Measurements from ENCODE around the gene BTG1. TPM values are rescaled to one million over a fixed set of nuclear protein-coding genes. Genes with fewer than 3 reads are reported as not detected.

BTG1 gene, protein sequence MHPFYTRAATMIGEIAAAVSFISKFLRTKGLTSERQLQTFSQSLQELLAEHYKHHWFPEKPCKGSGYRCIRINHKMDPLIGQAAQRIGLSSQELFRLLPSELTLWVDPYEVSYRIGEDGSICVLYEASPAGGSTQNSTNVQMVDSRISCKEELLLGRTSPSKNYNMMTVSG
- 71.1 TPM for polyA plus RNA-seq (2013)

DNA sequence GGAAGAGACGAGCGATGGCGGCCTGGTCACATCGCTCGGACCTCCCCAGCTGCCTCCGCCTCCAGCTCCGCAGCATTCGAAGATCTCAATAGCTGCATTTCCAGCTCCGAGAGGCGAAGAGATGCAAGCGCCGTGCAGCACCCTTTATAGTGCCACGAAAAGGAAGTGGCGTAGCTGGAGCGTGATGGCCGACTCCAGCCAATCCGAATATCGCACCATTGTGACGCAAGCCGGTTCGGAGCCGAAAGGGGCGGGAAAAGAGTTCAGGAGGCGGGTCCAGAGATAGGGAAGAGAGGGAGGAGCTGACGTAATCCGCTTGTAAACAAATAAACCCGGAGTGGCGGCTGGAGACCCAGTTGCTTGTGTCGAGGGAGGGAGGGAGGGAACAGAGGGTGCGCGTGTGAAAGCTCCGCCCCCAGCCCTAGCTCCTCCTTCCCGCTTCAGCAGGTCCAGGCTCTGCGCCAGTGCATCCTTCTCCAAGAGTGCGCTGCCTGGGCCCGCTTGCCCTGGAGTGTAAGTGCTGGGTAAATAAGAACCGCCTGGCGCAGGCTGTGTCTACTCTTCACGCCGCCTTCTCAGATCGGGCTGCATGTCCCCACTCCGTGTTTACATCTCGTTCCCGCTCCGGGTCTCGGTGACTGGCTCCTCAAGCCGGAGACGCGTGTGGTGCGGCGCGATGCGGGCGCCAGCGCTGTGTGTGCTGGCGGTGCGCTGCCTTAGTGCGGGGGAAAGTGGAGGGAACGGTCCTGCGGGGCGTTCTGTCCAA lies at the start of gene BTG1:
Gene BTG1 (minus strand): TSS at position 116 of the 766 bp plus-strand sequence. CDS start 311 bp downstream, outside the sequence.
- H3K36me3 ChIP-seq (ENCODE audit: control insufficient read depth in 4 of 4, insufficient read depth in 4 of 4, low read length in 3 of 4) = peaks cover 0 to 18% (median 4%) of the 10 kb centered on the region in 4 experiments
- under 1% methylated on average over 48 of the region's 61 CpGs for WGBS (ENCODE audit: insufficient coverage)
- ChIA-PET CTCF (interaction anchor here (0.6 to 1.9 kb wide), 8 partner anchors 9 to 425 kb away, joined by 3 to 6 read pairs (median 3); no protein-coding TSS in a partner anchor), POLR2A (interaction anchor here (1.0 to 2.0 kb wide), 6 partner anchors 12 to 765 kb away, joined by 3 to 10 read pairs (median 4); no protein-coding TSS in a partner anchor)
- no peaks in the 10 kb centered on the region for H3K27me3 ChIP-seq (replicated peaks in 2 of 5; ENCODE audit: control insufficient read depth in 4 of 5, insufficient read depth in 5 of 5, low read length in 4 of 5)
- H3K4me1 ChIP-seq (ENCODE audit: control extremely low read depth in 1 of 4, control insufficient read depth in 4 of 4, insufficient read depth in 4 of 4, low read length in 3 of 4) = peaks cover 29 to 50% (median 39%) of the 10 kb centered on the region in 4 experiments
- peak within 1 kb of the TSS; percentile 74 to 91 for H3K27ac ChIP-seq (ENCODE audit: insufficient read depth in 1 of 2, low read depth in 1 of 2, low read length in 2 of 2, poor library complexity in 1 of 2, severe bottlenecking in 2 of 2)
- peak within 1 kb of the TSS; percentile 78 to 97 (median 96) for H3K4me3 ChIP-seq (ENCODE audit: control insufficient read depth in 1 of 7, extremely low read depth in 1 of 7, insufficient read depth in 4 of 7, low read depth in 2 of 7, low read length in 6 of 7)
- no peaks in the 10 kb centered on the region for H3K9me3 ChIP-seq (ENCODE audit: control extremely low read depth in 1 of 5, control insufficient read depth in 4 of 5, insufficient read depth in 2 of 5, low read depth in 1 of 5, low read length in 4 of 5)
- DNase-seq = peak; percentile 99 to 100 (median 100)

DNA sequence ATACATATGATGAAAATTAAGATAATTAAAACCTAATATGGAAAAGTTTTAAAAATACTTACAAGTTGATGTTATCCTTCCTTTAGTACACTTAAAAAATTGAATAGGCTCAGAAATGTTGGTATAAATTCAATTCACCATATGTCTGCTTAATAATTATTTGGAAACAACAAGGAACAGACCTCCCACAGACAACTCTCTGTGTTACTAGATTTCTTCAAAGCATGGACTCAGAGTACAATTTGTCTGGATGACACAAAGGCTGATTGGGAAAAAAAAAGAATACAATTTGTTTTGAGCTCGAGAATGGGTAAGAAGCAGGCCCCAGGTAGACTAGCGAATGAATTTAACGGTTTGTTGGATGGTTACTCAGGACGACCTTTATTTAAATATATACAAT lies 48.9 kb upstream of the BTG1 start:
- ChIA-PET POLR2A (no interaction called here), CTCF (no interaction called here)
- Histone ChIP-seq H3K27me3 (replicated peaks in 2 of 5; ENCODE audit: control insufficient read depth in 4 of 5, insufficient read depth in 5 of 5, low read length in 4 of 5) (no peaks in the 10 kb centered on the region), H3K36me3 (ENCODE audit: control insufficient read depth in 4 of 4, insufficient read depth in 4 of 4, low read length in 3 of 4) (no peaks in the 10 kb centered on the region), H3K9me3 (ENCODE audit: control extremely low read depth in 1 of 5, control insufficient read depth in 4 of 5, insufficient read depth in 2 of 5, low read depth in 1 of 5, low read length in 4 of 5) (peaks cover 0 to 6% (median 4%) of the 10 kb centered on the region in 5 experiments), H3K4me3 (ENCODE audit: control insufficient read depth in 1 of 7, extremely low read depth in 1 of 7, insufficient read depth in 4 of 7, low read depth in 2 of 7, low read length in 6 of 7) (no peak overlapping the region), H3K27ac (ENCODE audit: insufficient read depth in 1 of 2, low read depth in 1 of 2, low read length in 2 of 2, poor library complexity in 1 of 2, severe bottlenecking in 2 of 2) (no peak overlapping the region), H3K4me1 (ENCODE audit: control extremely low read depth in 1 of 4, control insufficient read depth in 4 of 4, insufficient read depth in 4 of 4, low read length in 3 of 4) (no peaks in the 10 kb centered on the region)
- no peak for DNase-seq
- whole genome bisulfite sequencing (ENCODE audit: insufficient coverage) = 97% methylated on average over 4 of the region's 4 CpGs

DNA sequence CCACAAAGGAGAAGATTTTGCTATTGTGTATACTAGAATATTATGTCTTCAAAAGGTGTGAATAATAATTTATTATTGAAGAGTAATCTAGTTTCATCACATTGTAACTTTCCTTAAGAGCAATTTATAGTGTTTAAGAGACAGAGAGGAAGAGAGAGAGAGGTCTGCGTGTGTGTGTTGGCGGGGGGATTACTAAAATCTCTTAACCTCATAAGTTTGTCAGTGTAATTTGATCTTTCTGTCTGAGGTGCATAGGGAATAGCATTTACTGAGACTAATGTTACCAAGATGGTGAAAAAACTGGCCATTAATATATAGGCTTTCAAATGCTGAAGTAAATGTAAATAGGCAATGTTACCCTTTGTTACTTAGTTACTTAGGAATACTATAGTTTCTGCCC lies 48.2 kb upstream of the BTG1 start:
- CTCF ChIA-PET = no interaction called here
- 83% methylated on average over 1 of the region's 2 CpGs for WGBS (ENCODE audit: insufficient coverage)

DNA sequence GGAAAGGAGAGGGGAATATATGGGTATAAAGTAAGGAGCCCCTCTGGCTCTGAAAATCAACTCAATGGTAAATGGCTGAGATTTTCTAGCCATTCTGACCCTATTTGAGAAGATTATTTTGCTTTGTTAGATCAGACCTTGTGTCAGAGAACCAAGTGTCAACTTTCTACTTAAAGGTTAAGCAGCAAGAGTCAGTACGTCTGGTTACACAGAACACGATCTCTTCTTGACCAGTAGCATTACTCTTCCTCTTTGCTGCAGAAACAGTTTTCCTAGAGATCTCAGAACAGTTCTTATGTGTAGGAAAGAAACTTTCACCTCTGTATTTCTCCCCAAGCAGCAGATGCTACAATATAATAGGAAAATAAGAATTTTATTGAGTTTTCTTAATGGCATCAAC lies 47.4 kb upstream of the BTG1 start:
- WGBS (ENCODE audit: insufficient coverage) = 100% methylated on average over 2 of the region's 2 CpGs

More for the DNA sequence above, 48.2 kb upstream of the BTG1 start:
- POLR2A ChIA-PET = no interaction called here
- H3K9me3 ChIP-seq (ENCODE audit: control extremely low read depth in 1 of 5, control insufficient read depth in 4 of 5, insufficient read depth in 2 of 5, low read depth in 1 of 5, low read length in 4 of 5) = peaks cover 0 to 6% (median 4%) of the 10 kb centered on the region in 5 experiments
- H3K27ac ChIP-seq (ENCODE audit: insufficient read depth in 1 of 2, low read depth in 1 of 2, low read length in 2 of 2, poor library complexity in 1 of 2, severe bottlenecking in 2 of 2) = no peak overlapping the region
- no peak for DNase-seq
- H3K4me1 ChIP-seq (ENCODE audit: control extremely low read depth in 1 of 4, control insufficient read depth in 4 of 4, insufficient read depth in 4 of 4, low read length in 3 of 4) = no peaks in the 10 kb centered on the region
- H3K36me3 ChIP-seq (ENCODE audit: control insufficient read depth in 4 of 4, insufficient read depth in 4 of 4, low read length in 3 of 4) = no peaks in the 10 kb centered on the region
- H3K4me3 ChIP-seq (ENCODE audit: control insufficient read depth in 1 of 7, extremely low read depth in 1 of 7, insufficient read depth in 4 of 7, low read depth in 2 of 7, low read length in 6 of 7) = no peak overlapping the region
- no peaks in the 10 kb centered on the region for H3K27me3 ChIP-seq (replicated peaks in 2 of 5; ENCODE audit: control insufficient read depth in 4 of 5, insufficient read depth in 5 of 5, low read length in 4 of 5)

DNA sequence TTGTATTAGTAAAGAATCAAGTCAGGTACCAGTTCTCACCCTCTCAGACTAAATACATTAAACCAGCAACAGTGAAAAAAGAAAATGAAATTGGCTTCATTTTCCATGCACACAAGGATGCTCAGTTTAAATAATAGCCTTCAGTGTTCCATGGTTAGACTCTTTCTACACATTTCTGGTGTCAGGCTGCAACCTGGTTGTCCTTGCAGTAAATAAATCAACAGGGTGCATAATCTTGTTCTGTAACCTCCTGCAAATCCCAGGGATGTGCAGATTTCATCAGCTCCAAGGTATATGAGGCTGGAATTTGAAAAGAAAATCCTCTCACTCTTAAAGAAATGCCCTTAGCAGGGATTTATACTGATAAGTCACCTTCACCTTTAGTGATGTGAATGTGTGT lies 46.7 kb upstream of the BTG1 start:
- H3K9me3 ChIP-seq (ENCODE audit: control extremely low read depth in 1 of 5, control insufficient read depth in 4 of 5, insufficient read depth in 2 of 5, low read depth in 1 of 5, low read length in 4 of 5) = peaks cover 0 to 6% (median 4%) of the 10 kb centered on the region in 5 experiments

More for the DNA sequence above, 47.4 kb upstream of the BTG1 start:
- H3K27ac ChIP-seq (ENCODE audit: insufficient read depth in 1 of 2, low read depth in 1 of 2, low read length in 2 of 2, poor library complexity in 1 of 2, severe bottlenecking in 2 of 2) = no peak overlapping the region
- H3K4me3 ChIP-seq (ENCODE audit: control insufficient read depth in 1 of 7, extremely low read depth in 1 of 7, insufficient read depth in 4 of 7, low read depth in 2 of 7, low read length in 6 of 7) = no peak overlapping the region
- H3K27me3 ChIP-seq (replicated peaks in 2 of 5; ENCODE audit: control insufficient read depth in 4 of 5, insufficient read depth in 5 of 5, low read length in 4 of 5) = no peaks in the 10 kb centered on the region
- H3K9me3 ChIP-seq (ENCODE audit: control extremely low read depth in 1 of 5, control insufficient read depth in 4 of 5, insufficient read depth in 2 of 5, low read depth in 1 of 5, low read length in 4 of 5) = peaks cover 0 to 6% (median 4%) of the 10 kb centered on the region in 5 experiments
- no peaks in the 10 kb centered on the region for H3K4me1 ChIP-seq (ENCODE audit: control extremely low read depth in 1 of 4, control insufficient read depth in 4 of 4, insufficient read depth in 4 of 4, low read length in 3 of 4)
- ChIA-PET CTCF (no interaction called here), POLR2A (no interaction called here)
- no peaks in the 10 kb centered on the region for H3K36me3 ChIP-seq (ENCODE audit: control insufficient read depth in 4 of 4, insufficient read depth in 4 of 4, low read length in 3 of 4)
- DNase-seq = no peak

DNA sequence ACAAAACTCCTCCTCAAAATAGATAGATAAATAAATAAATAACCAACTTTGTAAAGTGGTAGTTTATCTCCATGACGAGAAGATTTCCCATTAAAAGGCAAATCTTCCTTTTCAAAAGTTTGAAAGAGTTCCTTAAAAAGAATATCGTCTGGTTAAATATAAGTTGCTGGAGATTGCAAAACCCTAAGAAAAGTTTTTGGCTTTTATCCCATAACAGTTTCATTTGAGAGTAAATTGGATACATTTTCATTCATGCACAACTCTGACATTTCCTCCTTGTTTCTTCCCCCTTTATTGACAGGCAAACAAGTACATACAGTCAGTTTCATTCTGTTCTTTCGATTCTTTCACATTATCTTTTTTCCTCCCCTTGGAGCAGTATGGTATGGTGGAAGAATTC lies 45.4 kb upstream of the BTG1 start:
- WGBS (ENCODE audit: insufficient coverage) = no CpG with 5 or more reads among the region's 3 CpGs
- CTCF ChIA-PET = no interaction called here
- peaks cover 4 to 12% (median 4%) of the 10 kb centered on the region in 4 experiments for H3K4me1 ChIP-seq (ENCODE audit: control extremely low read depth in 1 of 4, control insufficient read depth in 4 of 4, insufficient read depth in 4 of 4, low read length in 3 of 4)
- no peak overlapping the region for H3K4me3 ChIP-seq (ENCODE audit: control insufficient read depth in 1 of 7, extremely low read depth in 1 of 7, insufficient read depth in 4 of 7, low read depth in 2 of 7, low read length in 6 of 7)
- no peak overlapping the region for H3K27ac ChIP-seq (ENCODE audit: insufficient read depth in 1 of 2, low read depth in 1 of 2, low read length in 2 of 2, poor library complexity in 1 of 2, severe bottlenecking in 2 of 2)
- H3K36me3 ChIP-seq (ENCODE audit: control insufficient read depth in 4 of 4, insufficient read depth in 4 of 4, low read length in 3 of 4) = no peaks in the 10 kb centered on the region
- DNase-seq = no peak
- H3K9me3 ChIP-seq (ENCODE audit: control extremely low read depth in 1 of 5, control insufficient read depth in 4 of 5, insufficient read depth in 2 of 5, low read depth in 1 of 5, low read length in 4 of 5) = no peaks in the 10 kb centered on the region
- no peaks in the 10 kb centered on the region for H3K27me3 ChIP-seq (replicated peaks in 2 of 5; ENCODE audit: control insufficient read depth in 4 of 5, insufficient read depth in 5 of 5, low read length in 4 of 5)
- POLR2A ChIA-PET = no interaction called here

More for the DNA sequence above, 46.7 kb upstream of the BTG1 start:
- no peak overlapping the region for H3K27ac ChIP-seq (ENCODE audit: insufficient read depth in 1 of 2, low read depth in 1 of 2, low read length in 2 of 2, poor library complexity in 1 of 2, severe bottlenecking in 2 of 2)
- no peaks in the 10 kb centered on the region for H3K27me3 ChIP-seq (replicated peaks in 2 of 5; ENCODE audit: control insufficient read depth in 4 of 5, insufficient read depth in 5 of 5, low read length in 4 of 5)
- H3K36me3 ChIP-seq (ENCODE audit: control insufficient read depth in 4 of 4, insufficient read depth in 4 of 4, low read length in 3 of 4) = no peaks in the 10 kb centered on the region
- H3K4me3 ChIP-seq (ENCODE audit: control insufficient read depth in 1 of 7, extremely low read depth in 1 of 7, insufficient read depth in 4 of 7, low read depth in 2 of 7, low read length in 6 of 7) = no peak overlapping the region
- ChIA-PET CTCF (no interaction called here), POLR2A (no interaction called here)
- no peaks in the 10 kb centered on the region for H3K4me1 ChIP-seq (ENCODE audit: control extremely low read depth in 1 of 4, control insufficient read depth in 4 of 4, insufficient read depth in 4 of 4, low read length in 3 of 4)
- DNase-seq = no peak

DNA sequence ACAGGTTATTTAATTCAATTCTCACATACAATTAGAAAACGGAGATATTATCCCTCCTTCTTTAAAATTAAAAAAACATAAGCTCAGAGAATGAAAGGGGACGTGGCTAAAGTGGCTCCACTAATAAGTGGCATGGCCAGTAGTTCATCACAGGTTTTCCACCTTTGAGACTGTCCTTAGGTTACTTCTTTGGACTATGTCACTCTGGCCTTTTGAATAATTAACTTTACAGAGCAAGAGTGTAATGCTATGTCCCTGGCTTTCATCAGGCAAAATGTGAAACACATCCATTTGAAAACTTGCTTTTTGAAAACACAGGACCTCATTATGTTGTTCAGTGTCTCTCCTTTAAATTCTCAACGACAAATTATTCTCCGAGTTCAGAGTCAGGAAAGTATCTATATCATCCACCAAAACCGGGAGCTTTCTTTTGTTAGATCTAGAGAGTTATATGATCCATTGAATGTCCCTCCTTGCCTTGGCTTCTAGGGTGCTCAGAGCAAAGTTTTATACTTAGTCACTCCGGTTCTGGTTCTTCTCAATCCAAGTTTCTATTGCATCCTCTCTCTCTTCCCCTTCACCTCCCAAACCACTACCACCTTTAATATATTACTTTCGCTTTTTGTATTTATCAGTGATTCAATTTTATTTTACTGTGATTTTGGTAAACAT lies 43.0 kb upstream of the BTG1 start:
- no peaks in the 10 kb centered on the region for H3K27me3 ChIP-seq (replicated peaks in 2 of 5; ENCODE audit: control insufficient read depth in 4 of 5, insufficient read depth in 5 of 5, low read length in 4 of 5)
- H3K4me3 ChIP-seq (ENCODE audit: control insufficient read depth in 1 of 7, extremely low read depth in 1 of 7, insufficient read depth in 4 of 7, low read depth in 2 of 7, low read length in 6 of 7) = no peak overlapping the region
- DNase-seq = no peak
- peaks cover 8 to 24% (median 15%) of the 10 kb centered on the region in 4 experiments for H3K4me1 ChIP-seq (ENCODE audit: control extremely low read depth in 1 of 4, control insufficient read depth in 4 of 4, insufficient read depth in 4 of 4, low read length in 3 of 4)
- H3K36me3 ChIP-seq (ENCODE audit: control insufficient read depth in 4 of 4, insufficient read depth in 4 of 4, low read length in 3 of 4) = no peaks in the 10 kb centered on the region
- no peak overlapping the region for H3K27ac ChIP-seq (ENCODE audit: insufficient read depth in 1 of 2, low read depth in 1 of 2, low read length in 2 of 2, poor library complexity in 1 of 2, severe bottlenecking in 2 of 2)
- 100% methylated on average over 4 of the region's 7 CpGs for WGBS (ENCODE audit: insufficient coverage)
- no peaks in the 10 kb centered on the region for H3K9me3 ChIP-seq (ENCODE audit: control extremely low read depth in 1 of 5, control insufficient read depth in 4 of 5, insufficient read depth in 2 of 5, low read depth in 1 of 5, low read length in 4 of 5)
- ChIA-PET CTCF (no interaction called here), POLR2A (no interaction called here)
